ENCODE measurements around the gene KLHL5. TPM values are rescaled to one million over a fixed set of nuclear protein-coding genes. Genes with fewer than 3 reads are reported as not detected.

Gene KLHL5
- polyA plus RNA-seq, 1 donor from 2014 or later = 26.6 TPM

- Mint-ChIP-seq H3K36me3 (peaks cover 3% of the 10 kb centered on the region), H3K27ac (no peak overlapping the region), H3K9me3 (peaks cover 0 to 1% (median 0%) of the 10 kb centered on the region in 3 donors), H3K4me3 (no peak overlapping the region), H3K4me1 (peaks cover 0 to 6% (median 2%) of the 10 kb centered on the region in 3 donors), H3K27me3 (no peaks in the 10 kb centered on the region)
Observed at GRCh38 chr4:39154009-39154408, 92.0 kb downstream of the KLHL5 start.

- Mint-ChIP-seq H3K36me3 (peaks cover 2% of the 10 kb centered on the region), H3K27ac (no peak overlapping the region), H3K4me3 (no peak overlapping the region), H3K27me3 (no peaks in the 10 kb centered on the region), H3K9me3 (peaks cover 0 to 1% (median 0%) of the 10 kb centered on the region in 3 donors), H3K4me1 (peaks cover 0 to 2% (median 0%) of the 10 kb centered on the region in 3 donors)
Observed at GRCh38 chr4:39157520-39157919, 95.5 kb downstream of the KLHL5 start.

GRCh38 chr4:39166177-39166576, 104.1 kb downstream of the KLHL5 start:
- H3K4me3 Mint-ChIP-seq = peak overlapping the region; percentile 58 to 81 (median 68)
- peaks cover 15 to 35% (median 26%) of the 10 kb centered on the region in 3 donors for H3K4me1 Mint-ChIP-seq
- no peaks in the 10 kb centered on the region for H3K27me3 Mint-ChIP-seq
- no peaks in the 10 kb centered on the region for H3K9me3 Mint-ChIP-seq
- H3K36me3 Mint-ChIP-seq = peaks cover 1% of the 10 kb centered on the region
- peak overlapping the region; percentile 84 to 99 (median 91) for H3K27ac Mint-ChIP-seq

- Mint-ChIP-seq H3K9me3 (no peaks in the 10 kb centered on the region), H3K27me3 (no peaks in the 10 kb centered on the region), H3K36me3 (peaks cover 1% of the 10 kb centered on the region), H3K27ac (peak overlapping the region; percentile 84 to 99 (median 91)), H3K4me1 (peaks cover 19 to 36% (median 26%) of the 10 kb centered on the region in 3 donors), H3K4me3 (peak overlapping the region; percentile 58 to 81 (median 68))
Observed at GRCh38 chr4:39166669-39167068, 104.6 kb downstream of the KLHL5 start.

GRCh38 chr4:39169426-39169825, 107.4 kb downstream of the KLHL5 start:
- no peak overlapping the region for H3K4me3 Mint-ChIP-seq
- no peaks in the 10 kb centered on the region for H3K27me3 Mint-ChIP-seq
- peaks cover 15 to 36% (median 26%) of the 10 kb centered on the region in 3 donors for H3K4me1 Mint-ChIP-seq
- H3K27ac Mint-ChIP-seq = peak overlapping the region in 1 of 3 donors; percentile 47
- no peaks in the 10 kb centered on the region for H3K9me3 Mint-ChIP-seq
- no peaks in the 10 kb centered on the region for H3K36me3 Mint-ChIP-seq

GRCh38 chr4:39170301-39170700, 108.3 kb downstream of the KLHL5 start:
- no peaks in the 10 kb centered on the region for H3K27me3 Mint-ChIP-seq

More at GRCh38 chr4:39170301-39170700, 108.3 kb downstream of the KLHL5 start:
- Mint-ChIP-seq H3K9me3 (no peaks in the 10 kb centered on the region), H3K27ac (no peak overlapping the region), H3K4me3 (no peak overlapping the region), H3K4me1 (peaks cover 15 to 33% (median 21%) of the 10 kb centered on the region in 3 donors), H3K36me3 (peaks cover 3% of the 10 kb centered on the region)

Other genes starting within 250 kb of the KLHL5 start
- gene TLR6, start 205.4 kb upstream of the KLHL5 start, polyA plus RNA-seq = 13.6 TPM
- gene FAM114A1, start 194.4 kb upstream of the KLHL5 start, polyA plus RNA-seq = 0.79 TPM
- gene TMEM156, start 29.8 kb upstream of the KLHL5 start, polyA plus RNA-seq = 152 TPM
- 5.5 TPM for gene WDR19, start 120.3 kb downstream of the KLHL5 start, polyA plus RNA-seq

Data from IgD-negative memory B cell (primary cell).